ENCODE data around the gene BCL2L12. TPM values are rescaled to one million over a fixed set of nuclear protein-coding genes. Genes with fewer than 3 reads are reported as not detected.

The BCL2L12 gene
- total and polyA plus RNA-seq, 10 donors = 7.8 to 36.7 (median 21.7) TPM

- Histone ChIP-seq H3K27me3 (replicated peaks in 1 of 7) (no peaks in the 10 kb centered on the region), H3K36me3 (peaks cover 4 to 61% (median 42%) of the 10 kb centered on the region in 6 donors), H3K4me3 (peak overlapping the region in 4 of 8 donors; percentile 24 to 57 (median 26)), H3K9me3 (no peaks in the 10 kb centered on the region), H3K4me1 (peaks cover 20 to 71% (median 47%) of the 10 kb centered on the region in 6 donors), H3K27ac (peak overlapping the region in 7 of 8 donors; percentile 39 to 94 (median 74))
- intact Hi-C loops (cut with DNase I; ENCODE audit: low total_unique reads) = no loop called here
- DNase-seq = peak; percentile 98
- WGBS, 5 donors = 33 to 41% (median 34%) methylated on average over 35 to 40 of the region's 40 CpGs
- peak; percentile 95 to 100 (median 100) for TF ChIP-seq CTCF (IDR thresholded peaks at IDR 0.05 in 8 of 11, conservative IDR thresholded peaks at IDR 0.05 in 3 of 11)
- peak; percentile 65 to 86 (median 76) for TF ChIP-seq POLR2AphosphoS5 (IDR thresholded peaks at IDR 0.05)
- no peak for TF ChIP-seq POLR2A (IDR thresholded peaks at IDR 0.05)
Observed at GRCh38 chr19:49680421-49681351, 15.0 kb downstream of the BCL2L12 start.

- WGBS, 5 donors = 81 to 93% (median 84%) methylated on average over 15 to 19 of the region's 19 CpGs
- peak; percentile 77 for DNase-seq
- intact Hi-C loops (cut with DNase I; ENCODE audit: low total_unique reads) = no loop called here
Observed at GRCh38 chr19:49681830-49682229, 16.1 kb downstream of the BCL2L12 start.

GRCh38 chr19:49682274-49682673 lies 16.5 kb downstream of the BCL2L12 start:
- intact Hi-C loops (cut with DNase I; ENCODE audit: low total_unique reads) = no loop called here
- DNase-seq = peak; percentile 41
- H3K36me3 ChIP-seq = peaks cover 4 to 77% (median 56%) of the 10 kb centered on the region in 6 donors
- peaks cover 24 to 81% (median 49%) of the 10 kb centered on the region in 6 donors for H3K4me1 ChIP-seq
- no peaks in the 10 kb centered on the region for H3K9me3 ChIP-seq
- WGBS, 5 donors = 85 to 97% (median 92%) methylated on average over 8 of the region's 8 CpGs
- no peaks in the 10 kb centered on the region for H3K27me3 ChIP-seq (replicated peaks in 1 of 7)
- no peak overlapping the region for H3K4me3 ChIP-seq
- no peak overlapping the region for H3K27ac ChIP-seq
- TF ChIP-seq POLR2A (IDR thresholded peaks at IDR 0.05) (no peak), CTCF (IDR thresholded peaks at IDR 0.05 in 8 of 11, conservative IDR thresholded peaks at IDR 0.05 in 3 of 11) (no peak), POLR2AphosphoS5 (IDR thresholded peaks at IDR 0.05) (no peak)

More at GRCh38 chr19:49681830-49682229, 16.1 kb downstream of the BCL2L12 start:
- H3K27me3 ChIP-seq (replicated peaks in 1 of 7) = no peaks in the 10 kb centered on the region
- peaks cover 4 to 73% (median 52%) of the 10 kb centered on the region in 6 donors for H3K36me3 ChIP-seq
- peaks cover 20 to 76% (median 46%) of the 10 kb centered on the region in 6 donors for H3K4me1 ChIP-seq
- H3K4me3 ChIP-seq = no peak overlapping the region
- TF ChIP-seq POLR2AphosphoS5 (IDR thresholded peaks at IDR 0.05) (peak in 2 of 3 donors; percentile 29 to 58), CTCF (IDR thresholded peaks at IDR 0.05 in 8 of 11, conservative IDR thresholded peaks at IDR 0.05 in 3 of 11) (no peak)
- no peak overlapping the region for H3K27ac ChIP-seq
- H3K9me3 ChIP-seq = no peaks in the 10 kb centered on the region

- peaks cover 23 to 81% (median 48%) of the 10 kb centered on the region in 6 donors for H3K4me1 ChIP-seq
- intact Hi-C loops (cut with DNase I; ENCODE audit: low total_unique reads) = no loop called here
- WGBS, 5 donors = 88 to 94% (median 93%) methylated on average over 18 of the region's 18 CpGs
Observed at GRCh38 chr19:49683814-49684250, 18.1 kb downstream of the BCL2L12 start.

More at GRCh38 chr19:49683814-49684250, 18.1 kb downstream of the BCL2L12 start:
- Histone ChIP-seq H3K4me3 (no peak overlapping the region), H3K36me3 (peaks cover 4 to 93% (median 61%) of the 10 kb centered on the region in 6 donors), H3K9me3 (no peaks in the 10 kb centered on the region), H3K27ac (no peak overlapping the region), H3K27me3 (replicated peaks in 1 of 7) (no peaks in the 10 kb centered on the region)
- DNase-seq = no peak
- TF ChIP-seq CTCF (IDR thresholded peaks at IDR 0.05 in 8 of 11, conservative IDR thresholded peaks at IDR 0.05 in 3 of 11) (no peak), POLR2A (IDR thresholded peaks at IDR 0.05) (no peak), POLR2AphosphoS5 (IDR thresholded peaks at IDR 0.05) (peak in 2 of 3 donors; percentile 10 to 22)

Measured in spleen (tissue), 11 donors.